Anterior cingulate cortex (tissue), 58 donors: Measurements from ENCODE around the gene CYP4F2.
A peak's percentile ranks its signal among the peaks of the same experiment; 100 is the strongest.
"Not testable (repeated sequence)": the region's sequence is repeated elsewhere in the genome, so short reads cannot be mapped to it uniquely, and the experiment has no call there.

Experiments used
- DNase-seq, 58 donors: peaks; one replicate each; lab custom pipeline; 2025; lab: John Stamatoyannopoulos, UW

The CYP4F2 gene

GRCh38 chr19:15860522-15860921, 37.4 kb downstream of the CYP4F2 start:
- DNase-seq, result no peak

- no peak for DNase-seq
Observed at GRCh38 chr19:15859187-15859586, 38.7 kb downstream of the CYP4F2 start.

- DNase-seq, result no peak
Observed at GRCh38 chr19:15850385-15850784, 47.5 kb downstream of the CYP4F2 start.

GRCh38 chr19:15846923-15847322, 51.0 kb downstream of the CYP4F2 start:
- DNase-seq, result no peak

- DNase-seq, result not testable (repeated sequence)
Observed at GRCh38 chr19:15843894-15844222, 54.0 kb downstream of the CYP4F2 start.

GRCh38 chr19:15843203-15843893, 54.5 kb downstream of the CYP4F2 start:
- no peak for DNase-seq

GRCh38 chr19:15841875-15842569, 55.9 kb downstream of the CYP4F2 start:
- no peak for DNase-seq

- no peak for DNase-seq
Observed at GRCh38 chr19:15840833-15841232, 57.0 kb downstream of the CYP4F2 start.

- not testable (repeated sequence) for DNase-seq
Observed at GRCh38 chr19:15839888-15840287, 58.0 kb downstream of the CYP4F2 start.

GRCh38 chr19:15838351-15838750, 59.5 kb downstream of the CYP4F2 start:
- no peak for DNase-seq

GRCh38 chr19:15837221-15837731, 60.6 kb downstream of the CYP4F2 start:
- DNase-seq, result peak in 4 of 58 donors; percentile 18 to 43 (median 36)

GRCh38 chr19:15836330-15837220, 61.3 kb downstream of the CYP4F2 start:
- peak; percentile 47 to 97 (median 91) for DNase-seq

- DNase-seq, result peak in 1 of 58 donors; percentile 1
Observed at GRCh38 chr19:15835565-15836329, 62.1 kb downstream of the CYP4F2 start.

GRCh38 chr19:15834232-15834631, 63.6 kb downstream of the CYP4F2 start:
- DNase-seq, result not testable (repeated sequence)

GRCh38 chr19:15831626-15832025, 66.2 kb downstream of the CYP4F2 start:
- no peak for DNase-seq

- no peak for DNase-seq
Observed at GRCh38 chr19:15829786-15830185, 68.1 kb downstream of the CYP4F2 start.

- no peak for DNase-seq
Observed at GRCh38 chr19:15829306-15829698, 68.6 kb downstream of the CYP4F2 start.

- DNase-seq, result not testable (repeated sequence)
Observed at GRCh38 chr19:15828611-15829305, 69.1 kb downstream of the CYP4F2 start.

GRCh38 chr19:15828121-15828610, 69.7 kb downstream of the CYP4F2 start:
- no peak for DNase-seq
